SK-N-SH (cell line): ENCODE measurements around the gene SH3BP4.

ENCODE experiments used
- CTCF ChIP-seq: fragments of 200-600 bp; sonication (generic); IDR thresholded peaks from 2 replicates; pipeline ENCODE4 v1.6.1; 2017; ENCODE audit warnings: antibody characterized with exemption, mild to moderate bottlenecking, moderate library complexity
- FOXJ3 ChIP-seq: sonication (generic); formaldehyde crosslinking; IDR thresholded peaks from 2 replicates; pipeline ENCODE4 v1.5.1; 2020; ENCODE audit warnings: mild to moderate bottlenecking, missing genetic modification reagents
- GATA2 ChIP-seq: sonication (generic); formaldehyde crosslinking; IDR thresholded peaks from 2 replicates; pipeline ENCODE4 v1.5.0; 2020; ENCODE audit warnings: mild to moderate bottlenecking, missing genetic modification reagents
- MEF2A ChIP-seq: IDR thresholded peaks from 2 replicates; pipeline ENCODE4 v1.4.0; 2012; ENCODE audit warnings: low read depth, borderline replicate concordance
- POLR2AphosphoS5 ChIP-seq: IDR thresholded peaks from 2 replicates; pipeline ENCODE4 v1.6.1; 2012; ENCODE audit warnings: low read depth, low read length
- REST ChIP-seq: IDR thresholded peaks from 2 replicates; pipeline ENCODE4 v1.6.1; 2012; ENCODE audit warnings: mild to moderate bottlenecking, low read depth, low read length, moderate library complexity
- SMC3 ChIP-seq: IDR thresholded peaks from 2 replicates; pipeline ENCODE4 v1.6.1; 2012; ENCODE audit warnings: low read depth, low read length, improper control_type of control experiment
- TEAD4 ChIP-seq: IDR thresholded peaks from 2 replicates; pipeline ENCODE4 v1.4.0; 2012; ENCODE audit warnings: mild to moderate bottlenecking, borderline replicate concordance; ENCODE audit not compliant: insufficient read depth
- USF2 ChIP-seq: fragments of 150-350 bp; IDR thresholded peaks from 2 replicates; pipeline ENCODE4 v1.6.1; 2017; ENCODE audit warnings: antibody characterized with exemption, low read length, low read depth, borderline replicate concordance
- YY1 ChIP-seq: IDR thresholded peaks from 2 replicates; pipeline ENCODE4 v1.4.0; 2012; ENCODE audit warnings: low read depth, mild to moderate bottlenecking

- no peak for TF ChIP-seq CTCF
- TF ChIP-seq USF2: no peak
- no peak for TF ChIP-seq YY1
- no peak for TF ChIP-seq SMC3
- TF ChIP-seq REST: no peak
- TF ChIP-seq GATA2 (CRISPR knock-in tag): peak; percentile 14; the same call in 1 of the 2 replicates
- TF ChIP-seq POLR2AphosphoS5: no peak
- no peak for TF ChIP-seq MEF2A
- TF ChIP-seq TEAD4: no peak
- TF ChIP-seq FOXJ3 (CRISPR knock-in tag): peak; percentile 29; the same call in 1 of the 2 replicates
These were observed 46.8 kb downstream of the SH3BP4 start for GRCh38 chr2:234998404-234999211.
